Upper lobe of left lung (tissue), 4 donors: ENCODE measurements around the gene ZNFX1.
"Not testable (repeated sequence)": the region's sequence is repeated elsewhere in the genome, so short reads cannot be mapped to it uniquely, and the experiment has no call there.

Experiments
- EP300 ChIP-seq, 4 donors: sonication (generic); formaldehyde crosslinking; IDR thresholded peaks; one replicate each; pipeline ENCODE4 v1.5.1; 2017; ENCODE audit warnings: antibody characterized with exemption in 4 of 4, control low read depth in 2 of 4
- POLR2A ChIP-seq, 4 donors: fragments of 450-650 bp; IDR thresholded peaks; one replicate each; pipeline ENCODE4 v1.5.1; 2016 to 2017; ENCODE audit warnings: antibody characterized with exemption in 4 of 4, mild to moderate bottlenecking in 2 of 4
- POLR2AphosphoS5 ChIP-seq, 2 donors: sonication (generic); formaldehyde crosslinking; IDR thresholded peaks; one replicate each; pipeline ENCODE4 v1.5.1; 2017; ENCODE audit warnings: antibody characterized with exemption in 2 of 2
- TF ChIP-seq, protein P1 (sequence below), 6 experiments: fragments of 450-650 bp in 4 of 6; fragments of 200-600 bp in 2 of 6; sonication (generic) in 2 of 6; IDR thresholded peaks; one replicate each; pipeline ENCODE4 v1.5.1; 2016 to 2019; ENCODE audit warnings: antibody characterized with exemption in 6 of 6

DNA sequence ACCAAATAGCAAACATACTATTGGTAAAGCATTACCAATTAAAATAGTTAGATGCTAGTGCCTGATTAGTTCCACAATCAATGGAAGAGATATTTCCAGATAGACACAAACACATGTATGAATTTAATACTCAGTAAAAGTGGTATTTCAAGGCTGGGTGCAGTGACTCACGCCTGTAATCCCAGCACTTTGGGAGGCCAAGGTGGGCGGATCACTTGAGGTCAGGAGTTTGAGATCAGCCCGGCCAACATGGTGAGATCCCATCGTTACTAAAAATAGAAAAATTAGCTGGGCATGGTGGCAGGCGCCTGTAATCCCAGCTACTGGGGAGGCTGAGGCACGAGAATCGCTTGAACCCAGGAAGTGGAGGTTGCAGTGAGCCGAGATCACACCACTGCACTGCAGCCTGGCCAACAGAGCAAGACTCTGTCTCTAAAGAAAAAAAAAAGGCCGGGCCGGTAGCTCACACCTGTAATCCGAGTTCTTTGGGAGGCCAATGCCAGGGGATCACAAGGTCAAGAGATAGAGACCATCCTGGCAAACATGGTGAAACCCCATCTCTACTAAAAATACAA, 84.8 kb downstream of the ZNFX1 start:
- TF ChIP-seq, protein P1, sequence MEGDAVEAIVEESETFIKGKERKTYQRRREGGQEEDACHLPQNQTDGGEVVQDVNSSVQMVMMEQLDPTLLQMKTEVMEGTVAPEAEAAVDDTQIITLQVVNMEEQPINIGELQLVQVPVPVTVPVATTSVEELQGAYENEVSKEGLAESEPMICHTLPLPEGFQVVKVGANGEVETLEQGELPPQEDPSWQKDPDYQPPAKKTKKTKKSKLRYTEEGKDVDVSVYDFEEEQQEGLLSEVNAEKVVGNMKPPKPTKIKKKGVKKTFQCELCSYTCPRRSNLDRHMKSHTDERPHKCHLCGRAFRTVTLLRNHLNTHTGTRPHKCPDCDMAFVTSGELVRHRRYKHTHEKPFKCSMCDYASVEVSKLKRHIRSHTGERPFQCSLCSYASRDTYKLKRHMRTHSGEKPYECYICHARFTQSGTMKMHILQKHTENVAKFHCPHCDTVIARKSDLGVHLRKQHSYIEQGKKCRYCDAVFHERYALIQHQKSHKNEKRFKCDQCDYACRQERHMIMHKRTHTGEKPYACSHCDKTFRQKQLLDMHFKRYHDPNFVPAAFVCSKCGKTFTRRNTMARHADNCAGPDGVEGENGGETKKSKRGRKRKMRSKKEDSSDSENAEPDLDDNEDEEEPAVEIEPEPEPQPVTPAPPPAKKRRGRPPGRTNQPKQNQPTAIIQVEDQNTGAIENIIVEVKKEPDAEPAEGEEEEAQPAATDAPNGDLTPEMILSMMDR (IDR thresholded peaks at IDR 0.05), result not testable (repeated sequence)
- TF ChIP-seq POLR2A, POLR2AphosphoS5, EP300 (IDR thresholded peaks at IDR 0.05): not testable (repeated sequence)
